ENCODE measurements around the gene CCDC117.

CCDC117 gene

DNA sequence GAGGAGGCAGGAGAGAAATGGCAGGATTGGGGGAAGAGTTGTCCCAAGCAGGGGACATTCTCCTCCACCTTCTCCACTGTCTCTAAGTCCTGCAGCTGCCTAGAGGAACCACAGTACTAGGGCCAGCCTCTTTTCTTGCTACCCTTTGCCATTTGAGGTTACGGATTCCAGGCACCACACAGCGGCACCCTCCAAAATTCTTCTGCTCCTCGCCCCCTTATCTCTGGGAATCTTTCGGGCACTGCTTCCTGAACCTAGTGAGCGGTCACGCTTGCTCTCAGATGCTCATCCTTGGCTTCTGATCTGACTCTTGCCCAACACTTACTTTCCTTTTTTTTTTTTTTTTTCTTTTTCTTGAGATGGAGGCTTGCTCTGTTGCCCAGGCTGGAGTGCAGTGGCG is 54.4 kb downstream of the CCDC117 start:
- 0 out of 2 replicates have a peak overlapping the region, but pooled peaks have one; percentile 19 for H3K4me2 ChIP-seq
- no peaks in the 10 kb centered on the region for H3K27me3 ChIP-seq
- H3K36me3 ChIP-seq = no peaks in the 10 kb centered on the region
- peaks cover 45% of the 10 kb centered on the region for H3K4me1 ChIP-seq
- no peak overlapping the region for H3K9ac ChIP-seq
- H3K4me3 ChIP-seq = no peak overlapping the region
- TF ChIP-seq Cebpa-rat (IDR thresholded peaks at IDR 0.05) = no peak
- peaks cover 14% of the 10 kb centered on the region for H3K9me3 ChIP-seq
- no peaks in the 10 kb centered on the region for H4K20me1 ChIP-seq
- H3K27ac ChIP-seq = no peak overlapping the region

DNA sequence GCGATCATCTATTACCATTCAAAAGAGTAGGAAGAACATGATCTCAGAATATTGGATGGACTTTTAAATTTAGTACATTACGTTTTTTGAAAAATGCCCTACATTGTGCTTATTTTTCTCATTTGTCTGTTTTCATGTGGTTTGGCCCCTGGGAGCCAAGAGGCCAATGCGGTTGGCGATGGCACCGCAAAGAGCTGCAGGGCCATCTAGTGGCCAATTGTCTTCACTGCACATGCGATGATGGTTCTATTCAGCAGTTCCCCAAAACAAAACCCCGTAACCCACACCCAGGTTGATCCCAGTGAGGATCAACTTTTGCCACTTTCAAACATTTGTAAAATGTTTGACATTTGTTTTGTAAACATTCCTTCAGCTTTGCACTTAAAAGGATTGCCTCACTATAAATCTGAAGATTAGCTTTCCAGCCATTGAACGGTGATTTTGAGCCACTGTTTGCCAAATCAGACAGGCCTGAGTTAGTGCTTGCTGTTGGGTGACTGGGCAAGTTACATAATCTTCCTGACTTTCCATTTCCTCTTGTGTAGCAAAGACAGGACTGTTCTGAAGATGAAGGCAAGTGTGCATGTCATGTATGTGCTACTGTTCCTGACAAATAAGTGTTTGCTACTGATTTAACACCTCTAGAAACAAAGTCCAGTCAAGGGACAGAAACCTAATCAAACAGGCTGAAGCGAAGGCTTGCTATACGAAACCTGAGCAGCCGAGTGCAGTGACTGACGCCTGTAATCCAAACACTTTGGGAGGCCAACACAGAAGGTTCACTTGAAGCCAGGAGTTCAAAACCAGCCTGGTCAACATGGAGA is 57.1 kb downstream of the CCDC117 start:
- H3K27ac ChIP-seq = no peak overlapping the region
- H3K27me3 ChIP-seq = no peaks in the 10 kb centered on the region
- H3K9me3 ChIP-seq = peaks cover 14% of the 10 kb centered on the region
- H3K4me3 ChIP-seq = no peak overlapping the region
- peak overlapping the region; percentile 49 for H3K4me2 ChIP-seq
- H3K9ac ChIP-seq = no peak overlapping the region
- H3K36me3 ChIP-seq = no peaks in the 10 kb centered on the region
- H3K4me1 ChIP-seq = peaks cover 34% of the 10 kb centered on the region
- no peak for TF ChIP-seq Cebpa-rat (IDR thresholded peaks at IDR 0.05)
- no peaks in the 10 kb centered on the region for H4K20me1 ChIP-seq

DNA sequence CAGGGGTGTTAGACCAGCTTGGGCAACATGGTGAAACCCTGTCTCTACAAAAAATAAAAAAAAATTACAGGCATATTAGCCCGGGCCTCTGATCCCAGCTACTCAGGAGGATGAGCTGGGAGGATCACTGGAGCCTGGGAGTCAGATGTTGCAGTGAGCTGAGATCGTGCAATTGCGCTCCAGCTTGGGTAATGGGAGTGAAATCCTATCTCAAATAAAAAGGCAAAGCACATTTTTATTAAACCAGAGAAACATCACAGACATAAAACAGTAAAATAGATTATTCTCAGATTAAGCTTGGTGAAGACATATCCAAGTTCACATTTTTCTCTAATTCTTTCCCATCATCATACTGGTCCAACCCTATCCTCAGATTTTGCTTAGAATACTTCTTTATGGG is 57.9 kb downstream of the CCDC117 start:
- H3K4me2 ChIP-seq = no peak overlapping the region
- peaks cover 14% of the 10 kb centered on the region for H3K9me3 ChIP-seq
- no peaks in the 10 kb centered on the region for H4K20me1 ChIP-seq
- H3K9ac ChIP-seq = no peak overlapping the region
- no peak overlapping the region for H3K4me3 ChIP-seq
- no peak for TF ChIP-seq Cebpa-rat (IDR thresholded peaks at IDR 0.05)
- H3K36me3 ChIP-seq = no peaks in the 10 kb centered on the region
- H3K4me1 ChIP-seq = peaks cover 34% of the 10 kb centered on the region
- H3K27me3 ChIP-seq = no peaks in the 10 kb centered on the region
- no peak overlapping the region for H3K27ac ChIP-seq

DNA sequence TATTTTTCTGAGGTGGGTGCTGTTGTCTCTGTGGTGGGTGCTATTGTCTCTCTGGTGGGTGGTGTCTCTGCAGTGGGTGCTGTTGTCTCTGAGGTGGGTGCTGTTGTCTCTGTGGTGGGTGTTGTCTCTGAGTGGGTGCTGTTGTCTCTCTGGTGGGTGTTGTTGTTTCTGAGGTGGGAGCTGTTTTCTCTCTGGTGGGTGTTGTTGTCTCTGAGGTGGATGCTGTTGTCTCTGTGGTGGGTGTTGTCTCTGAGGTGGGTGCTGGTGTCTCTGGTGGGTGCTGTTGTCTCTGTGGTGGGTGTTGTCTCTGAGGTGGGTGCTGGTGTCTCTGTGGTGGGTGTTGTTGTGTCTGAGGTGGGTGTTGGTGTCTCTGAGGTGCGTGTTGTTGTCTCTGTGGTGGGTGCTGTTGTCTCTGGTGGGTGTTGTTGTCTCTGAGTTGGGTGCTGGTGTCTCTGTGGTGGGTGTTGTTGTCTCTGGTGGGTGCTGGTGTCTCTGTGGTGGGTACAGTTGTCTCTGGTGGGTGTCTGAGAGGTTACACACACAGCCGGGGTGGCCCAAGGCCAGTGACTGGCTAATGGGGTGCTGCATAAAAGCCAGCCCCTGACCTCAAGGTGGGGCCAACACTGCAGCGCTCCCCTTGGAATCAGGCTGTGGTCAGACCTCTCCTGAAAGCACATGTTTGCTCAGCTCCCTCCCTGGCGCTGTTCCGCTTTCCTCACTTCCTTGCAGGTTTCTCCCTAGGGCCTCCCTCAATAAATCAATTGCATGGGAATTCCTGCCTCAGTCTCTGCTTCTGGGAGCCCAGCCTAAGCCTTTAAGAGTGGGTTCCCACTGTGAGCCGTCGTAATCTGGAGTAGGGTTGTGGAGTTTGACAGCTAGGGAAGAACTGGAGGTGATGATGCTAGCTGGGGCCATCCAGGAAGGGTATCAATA is 58.9 kb downstream of the CCDC117 start:
- no peak overlapping the region for H3K4me2 ChIP-seq
- H3K9ac ChIP-seq = no peak overlapping the region
- H3K27ac ChIP-seq = no peak overlapping the region
- no peaks in the 10 kb centered on the region for H4K20me1 ChIP-seq
- H3K4me1 ChIP-seq = peaks cover 34% of the 10 kb centered on the region
- H3K27me3 ChIP-seq = no peaks in the 10 kb centered on the region
- no peaks in the 10 kb centered on the region for H3K36me3 ChIP-seq
- no peak for TF ChIP-seq Cebpa-rat (IDR thresholded peaks at IDR 0.05)
- H3K4me3 ChIP-seq = no peak overlapping the region
- H3K9me3 ChIP-seq = peaks cover 11% of the 10 kb centered on the region

DNA sequence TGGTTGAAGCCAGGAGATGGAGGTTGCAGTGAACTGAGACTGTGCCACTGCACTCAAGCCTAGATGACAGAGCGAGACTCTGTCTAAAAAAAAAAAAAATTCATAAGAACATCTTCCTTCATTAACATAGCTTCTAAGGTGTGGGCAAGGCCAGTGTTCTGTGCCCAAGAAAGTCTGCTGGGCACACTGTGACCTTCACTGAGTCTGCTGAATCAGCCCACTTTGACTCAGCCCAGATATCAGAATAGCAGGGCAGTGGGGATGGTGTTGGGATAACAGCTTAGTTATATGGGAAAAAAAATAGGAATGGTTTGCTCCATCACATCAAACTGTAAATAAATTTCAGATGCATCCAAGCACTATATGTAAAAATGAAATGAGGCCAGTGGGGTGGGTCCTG is 60.2 kb downstream of the CCDC117 start:
- no peak overlapping the region for H3K9ac ChIP-seq
- no peak overlapping the region for H3K4me3 ChIP-seq
- no peaks in the 10 kb centered on the region for H4K20me1 ChIP-seq
- no peak for TF ChIP-seq Cebpa-rat (IDR thresholded peaks at IDR 0.05)
- H3K4me1 ChIP-seq = peaks cover 34% of the 10 kb centered on the region
- H3K9me3 ChIP-seq = no peaks in the 10 kb centered on the region
- H3K27ac ChIP-seq = no peak overlapping the region
- H3K4me2 ChIP-seq = no peak overlapping the region
- no peaks in the 10 kb centered on the region for H3K36me3 ChIP-seq
- no peaks in the 10 kb centered on the region for H3K27me3 ChIP-seq

DNA sequence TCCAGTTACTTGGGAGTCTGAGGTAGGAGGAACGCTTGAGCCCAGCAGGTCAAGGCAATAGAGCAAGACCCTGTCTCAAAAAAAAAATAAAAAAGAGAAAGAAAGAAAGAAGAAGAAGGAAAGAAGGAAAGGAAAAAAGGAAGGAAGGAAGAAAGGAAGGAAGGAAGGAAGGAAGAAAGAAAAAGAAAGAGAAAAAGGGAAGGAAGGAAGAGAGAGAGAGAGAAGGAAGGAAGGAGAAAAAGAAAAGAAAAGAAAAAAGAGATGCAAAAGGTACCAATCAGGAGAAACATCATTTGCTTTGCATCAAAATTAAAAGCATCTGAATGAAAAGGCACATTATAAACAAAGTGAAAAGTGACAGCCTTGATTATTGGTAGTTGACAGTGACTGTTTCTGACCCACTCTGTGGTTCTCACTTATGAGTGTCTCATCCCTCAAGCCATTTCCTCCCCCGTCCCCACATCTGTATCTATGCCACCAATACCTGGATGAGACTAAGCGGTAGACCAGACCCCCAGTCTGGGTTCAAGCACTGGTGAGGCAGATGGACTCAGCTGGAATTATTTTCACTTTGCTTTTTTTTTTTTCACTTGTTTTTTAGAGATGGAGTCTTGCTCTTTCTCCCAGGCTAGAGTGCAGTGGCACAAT is 60.9 kb downstream of the CCDC117 start:
- Histone ChIP-seq H3K36me3 (no peaks in the 10 kb centered on the region), H3K27ac (no peak overlapping the region), H3K4me1 (peaks cover 35% of the 10 kb centered on the region), H3K9me3 (no peaks in the 10 kb centered on the region), H4K20me1 (no peaks in the 10 kb centered on the region), H3K4me2 (no peak overlapping the region), H3K9ac (no peak overlapping the region), H3K4me3 (no peak overlapping the region), H3K27me3 (no peaks in the 10 kb centered on the region)
- TF ChIP-seq Cebpa-rat (IDR thresholded peaks at IDR 0.05) = no peak

DNA sequence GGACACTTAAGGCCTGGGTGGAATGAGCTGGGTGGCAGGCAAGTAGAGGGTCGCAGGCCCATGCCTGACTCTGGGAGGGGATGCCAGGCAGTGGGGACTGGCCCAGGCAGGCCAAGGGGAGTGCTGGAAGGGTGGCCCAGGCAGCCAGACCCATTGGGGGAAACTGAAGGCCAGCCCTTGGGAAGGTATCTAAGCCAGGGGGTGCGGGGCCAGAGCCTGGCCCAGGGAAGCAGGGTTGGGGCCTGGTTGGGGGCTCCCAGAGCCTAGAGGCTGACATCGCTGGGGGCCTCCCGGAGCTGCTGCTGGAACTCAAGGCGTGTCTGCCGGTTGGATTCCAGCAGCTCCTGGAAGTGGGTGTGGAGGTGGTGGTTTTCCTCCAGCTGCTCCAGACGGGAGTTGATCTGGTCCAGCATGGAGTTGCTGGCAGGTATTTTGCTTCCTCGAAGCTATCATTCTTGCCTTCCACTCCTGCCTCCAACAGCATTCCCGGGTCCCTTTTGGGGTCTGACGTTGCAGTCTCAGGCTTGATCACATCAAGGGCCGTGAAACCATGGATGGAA is 63.2 kb downstream of the CCDC117 start:
- Histone ChIP-seq H3K9me3 (no peaks in the 10 kb centered on the region), H3K36me3 (no peaks in the 10 kb centered on the region), H4K20me1 (no peaks in the 10 kb centered on the region), H3K4me2 (no peak overlapping the region), H3K27ac (no peak overlapping the region), H3K4me1 (peaks cover 28% of the 10 kb centered on the region), H3K9ac (no peak overlapping the region), H3K27me3 (no peaks in the 10 kb centered on the region), H3K4me3 (no peak overlapping the region)
- TF ChIP-seq Cebpa-rat (IDR thresholded peaks at IDR 0.05) = no peak

DNA sequence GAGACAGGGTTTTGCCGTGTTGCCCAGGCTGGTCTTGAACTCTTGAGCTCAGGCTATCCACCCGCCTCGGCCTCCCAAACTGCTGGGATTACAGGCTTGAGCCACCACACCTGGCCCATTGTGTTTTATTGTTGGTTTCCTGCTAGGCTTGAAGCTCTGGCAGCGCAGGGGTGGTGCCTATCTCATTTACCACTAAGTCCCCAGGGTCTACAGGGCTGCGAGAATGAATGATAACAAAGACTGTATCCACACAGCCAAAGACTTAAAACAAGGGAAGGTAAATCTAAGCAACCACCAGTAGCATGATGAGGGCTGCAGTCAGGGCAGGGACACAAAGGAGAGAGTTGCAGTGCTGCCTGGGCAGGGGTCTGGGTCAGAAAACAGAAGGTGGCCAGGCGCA is 65.1 kb downstream of the CCDC117 start:
- H3K27ac ChIP-seq = no peak overlapping the region
- H3K4me3 ChIP-seq = no peak overlapping the region
- H3K9me3 ChIP-seq = no peaks in the 10 kb centered on the region
- no peaks in the 10 kb centered on the region for H3K36me3 ChIP-seq
- H3K4me1 ChIP-seq = peaks cover 28% of the 10 kb centered on the region
- H3K27me3 ChIP-seq = no peaks in the 10 kb centered on the region
- no peak overlapping the region for H3K9ac ChIP-seq
- no peak for TF ChIP-seq Cebpa-rat (IDR thresholded peaks at IDR 0.05)
- no peaks in the 10 kb centered on the region for H4K20me1 ChIP-seq
- H3K4me2 ChIP-seq = peak overlapping the region; percentile 36

All from BLaER1 (cell line).